DND-41 (cell line): ENCODE measurements around the gene MMP2.

Source experiments
- CTCF ChIP-seq: IDR thresholded peaks from 2 replicates; pipeline ENCODE4 v1.5.1; 2012; ENCODE audit warnings: borderline replicate concordance, low read length, moderate library complexity, mild to moderate bottlenecking; ENCODE audit not compliant: poor library complexity, severe bottlenecking; ENCODE audit errors: extremely low read depth
- EZH2 ChIP-seq: IDR thresholded peaks from 3 replicates; pipeline ENCODE4 v1.6.1; 2012; ENCODE audit warnings: borderline replicate concordance, low read depth, mild to moderate bottlenecking, moderate library complexity, low read length, inconsistent platforms; ENCODE audit not compliant: severe bottlenecking

GRCh38 chr16:55480228-55480655 lies 1.2 kb downstream of the MMP2 start:
- no peak for TF ChIP-seq CTCF
- no peak for TF ChIP-seq EZH2
